HCT116 (cell line): Measurements from ENCODE around the gene HAUS1. TPM values are rescaled to one million over a fixed set of nuclear protein-coding genes. Genes with fewer than 3 reads are reported as not detected.

Experiments
- ATAC-seq: fragments of 200-7000 bp; cut with Tn5 transposase; 2 replicates; pipeline ENCODE4 v1.9.1; 2020; ENCODE audit warnings: mild to moderate bottlenecking, moderate library complexity
- BruUV-seq: library from RNA; stranded (reverse); fragments of 400-500 nt; replicated peaks from 2 replicates; lab custom pipeline; 2021; lab: Mats Ljungman, UMichigan
- CTCF ChIA-PET: fragments of 300-600 bp; sonication (Branson Sonifier 250); formaldehyde crosslinking; loops from one replicate; lab custom pipeline; 2021; ENCODE audit warnings: antibody characterized with exemption; lab: Charles Lee
- POLR2A ChIA-PET: fragments of 300-600, 350-600 bp; sonication (Branson Sonifier 250); formaldehyde crosslinking; loops from one replicate; lab custom pipeline; 2021; ENCODE audit warnings: antibody characterized with exemption; lab: Charles Lee
- RAD21 ChIA-PET, 2 experiments: fragments of 300-600 bp; sonication (Branson Sonifier 250); formaldehyde crosslinking; loops; one replicate each; lab custom pipeline; 2023; ENCODE audit warnings: low total read pairs in 2 of 2; ENCODE audit not compliant: uncharacterized antibody in 2 of 2, unreplicated experiment in 2 of 2, low non-redundant PET in 1 of 2; lab: Charles Lee
- DNase-seq: peaks from one replicate; pipeline ENCODE4 v3.0.0-alpha.2; 2010; ENCODE audit warnings: low read depth, low spot score
- H2AFZ ChIP-seq: fragments of 200-600 bp; shearing (Covaris generic), sonication (generic); 2 replicates; pipeline ENCODE4 v1.6.1; 2017; ENCODE audit warnings: low read depth, mixed run types, mixed read lengths, antibody characterized with exemption, low read length; ENCODE audit not compliant: poor library complexity, severe bottlenecking
- H3K27ac ChIP-seq: 2 replicates; pipeline ENCODE4 v1.5.1; 2012; ENCODE audit warnings: low read depth, low read length
- H3K27me3 ChIP-seq: fragments of 200-600 bp; sonication (generic); 2 replicates; pipeline ENCODE4 v1.6.1; 2016; ENCODE audit warnings: mixed run types, low read length, mixed read lengths; ENCODE audit not compliant: insufficient read depth
- H3K36me3 ChIP-seq, 2 experiments: fragments of 200-500 bp in 1 of 2; fragments of 200-600 bp in 1 of 2; sonication (Bioruptor generic) in 1 of 2; sonication (generic) in 1 of 2; 2 replicates each; pipeline versions ENCODE4 v1.5.1 to v1.6.1; 2014 to 2016; ENCODE audit warnings: low read length in 2 of 2, inconsistent platforms in 1 of 2, mixed read lengths in 1 of 2, mixed run types in 1 of 2; ENCODE audit not compliant: insufficient read depth in 2 of 2, control insufficient read depth in 1 of 2
- H3K4me1 ChIP-seq, 2 experiments: fragments of 200-600 bp in 1 of 2; sonication (generic) in 1 of 2; 2 replicates each; pipeline versions ENCODE4 v1.5.1 to v1.6.1; 2012 to 2017; ENCODE audit warnings: low read length in 2 of 2, inconsistent platforms in 1 of 2, mild to moderate bottlenecking in 1 of 2, mixed read lengths in 1 of 2, mixed run types in 1 of 2, moderate library complexity in 1 of 2; ENCODE audit not compliant: insufficient read depth in 2 of 2, control insufficient read depth in 1 of 2
- H3K4me2 ChIP-seq: fragments of 200-600 bp; sonication (generic); 2 replicates; pipeline ENCODE4 v1.6.1; 2017; ENCODE audit warnings: mixed run types, low read length, mixed read lengths
- H3K4me3 ChIP-seq, 2 experiments: fragments of 200-600 bp in 1 of 2; sonication (generic) in 1 of 2; replicated peaks in 1 of 2; 2 replicates each; pipeline ENCODE4 v1.5.1; 2011 to 2016; ENCODE audit warnings: low read length in 2 of 2, control low read depth in 1 of 2, low read depth in 1 of 2, mild to moderate bottlenecking in 1 of 2, mixed read lengths in 1 of 2, mixed run types in 1 of 2
- H3K79me2 ChIP-seq: fragments of 200-600 bp; sonication (generic); 2 replicates; pipeline ENCODE4 v1.6.1; 2017; ENCODE audit warnings: mild to moderate bottlenecking, mixed run types, low read length, moderate library complexity, mixed read lengths; ENCODE audit not compliant: insufficient read depth
- H3K9ac ChIP-seq: fragments of 200-600 bp; sonication (generic); 2 replicates; pipeline ENCODE4 v1.6.1; 2016; ENCODE audit warnings: low read length, mixed read lengths
- H3K9me2 ChIP-seq: fragments of 200-600 bp; sonication (generic), shearing (Covaris generic); 2 replicates; pipeline ENCODE4 v1.6.1; 2017; ENCODE audit warnings: mixed run types, mild to moderate bottlenecking, moderate library complexity; ENCODE audit not compliant: insufficient read depth
- H3K9me3 ChIP-seq, 2 experiments: fragments of 200-500 bp in 1 of 2; fragments of 200-600 bp in 1 of 2; sonication (Bioruptor generic) in 1 of 2; sonication (generic) in 1 of 2; 2 replicates each; pipeline ENCODE4 v1.6.1; 2014 to 2017; ENCODE audit warnings: low read length in 2 of 2, mixed read lengths in 2 of 2, inconsistent platforms in 1 of 2, low read depth in 1 of 2, mild to moderate bottlenecking in 1 of 2, mixed run types in 1 of 2, moderate library complexity in 1 of 2; ENCODE audit not compliant: control insufficient read depth in 1 of 2, insufficient read depth in 1 of 2
- H4K20me1 ChIP-seq: fragments of 200-600 bp; sonication (generic), shearing (Covaris generic); 2 replicates; pipeline ENCODE4 v1.6.1; 2017; ENCODE audit warnings: mixed run types, mild to moderate bottlenecking, moderate library complexity; ENCODE audit not compliant: insufficient read depth
- CEBPB ChIP-seq: IDR thresholded peaks from 2 replicates; pipeline ENCODE4 v1.6.1; 2012; ENCODE audit warnings: low read depth
- EGR1 ChIP-seq: IDR thresholded peaks from 2 replicates; pipeline ENCODE4 v1.6.1; 2012; ENCODE audit warnings: low read depth
- EZH2 ChIP-seq: fragments of 200-600 bp; sonication (generic); IDR thresholded peaks from 2 replicates; pipeline ENCODE4 v1.6.1; 2017; ENCODE audit warnings: antibody characterized with exemption, mixed run types
- EZH2phosphoT487 ChIP-seq: fragments of 200-600 bp; IDR thresholded peaks from 2 replicates; pipeline ENCODE4 v1.6.1; 2018; ENCODE audit warnings: antibody characterized with exemption, borderline replicate concordance
- FOSL1 ChIP-seq: IDR thresholded peaks from 2 replicates; pipeline ENCODE4 v1.6.1; 2012; ENCODE audit warnings: low read depth
- POLR2A ChIP-seq: IDR thresholded peaks from 2 replicates; pipeline ENCODE4 v1.7.0; 2011; ENCODE audit warnings: borderline replicate concordance; ENCODE audit not compliant: insufficient read depth, insufficient read length; ENCODE audit errors: extremely low read depth
- SIN3A ChIP-seq: IDR thresholded peaks from 2 replicates; pipeline ENCODE4 v1.6.1; 2012; ENCODE audit warnings: low read depth
- SP1 ChIP-seq: IDR thresholded peaks from 2 replicates; pipeline ENCODE4 v1.6.1; 2012; ENCODE audit warnings: low read depth
- YY1 ChIP-seq: IDR thresholded peaks from 2 replicates; pipeline ENCODE4 v1.6.1; 2011; ENCODE audit warnings: low read length, low read depth, moderate library complexity, mild to moderate bottlenecking; ENCODE audit not compliant: insufficient replicate concordance; ENCODE audit errors: extremely low read depth
- ZFX ChIP-seq: fragments of 450-650 bp; IDR thresholded peaks from 2 replicates; pipeline ENCODE4 v1.6.1; 2017
- ZNF274 ChIP-seq: fragments of 200-500 bp; sonication (Bioruptor generic); IDR thresholded peaks from 2 replicates; pipeline ENCODE4 v1.6.1; 2014; ENCODE audit warnings: mild to moderate bottlenecking, low read depth, low read length, inconsistent platforms
- intact Hi-C: fragments of 100-400 bp; cut with micrococcal nuclease; formaldehyde crosslinking; loops from 2 replicates; pipeline ENCODE4 v1.10.0; 2022
- total RNA-seq: library from RNA; stranded (reverse); gene quantifications from one replicate; pipeline ENCODE4 v1.2.1, GENCODE V29; 2021; ENCODE audit not compliant: unreplicated experiment
- TF ChIP-seq, protein P1 (sequence below): IDR thresholded peaks from 2 replicates; pipeline ENCODE4 v1.6.1; 2012
- TF ChIP-seq, protein P2 (sequence below): IDR thresholded peaks from 2 replicates; pipeline ENCODE4 v1.6.1; 2012; ENCODE audit warnings: low read depth

Gene HAUS1
- total RNA-seq, 1 experiment from 2014 or later, result 46.2 TPM

DNA sequence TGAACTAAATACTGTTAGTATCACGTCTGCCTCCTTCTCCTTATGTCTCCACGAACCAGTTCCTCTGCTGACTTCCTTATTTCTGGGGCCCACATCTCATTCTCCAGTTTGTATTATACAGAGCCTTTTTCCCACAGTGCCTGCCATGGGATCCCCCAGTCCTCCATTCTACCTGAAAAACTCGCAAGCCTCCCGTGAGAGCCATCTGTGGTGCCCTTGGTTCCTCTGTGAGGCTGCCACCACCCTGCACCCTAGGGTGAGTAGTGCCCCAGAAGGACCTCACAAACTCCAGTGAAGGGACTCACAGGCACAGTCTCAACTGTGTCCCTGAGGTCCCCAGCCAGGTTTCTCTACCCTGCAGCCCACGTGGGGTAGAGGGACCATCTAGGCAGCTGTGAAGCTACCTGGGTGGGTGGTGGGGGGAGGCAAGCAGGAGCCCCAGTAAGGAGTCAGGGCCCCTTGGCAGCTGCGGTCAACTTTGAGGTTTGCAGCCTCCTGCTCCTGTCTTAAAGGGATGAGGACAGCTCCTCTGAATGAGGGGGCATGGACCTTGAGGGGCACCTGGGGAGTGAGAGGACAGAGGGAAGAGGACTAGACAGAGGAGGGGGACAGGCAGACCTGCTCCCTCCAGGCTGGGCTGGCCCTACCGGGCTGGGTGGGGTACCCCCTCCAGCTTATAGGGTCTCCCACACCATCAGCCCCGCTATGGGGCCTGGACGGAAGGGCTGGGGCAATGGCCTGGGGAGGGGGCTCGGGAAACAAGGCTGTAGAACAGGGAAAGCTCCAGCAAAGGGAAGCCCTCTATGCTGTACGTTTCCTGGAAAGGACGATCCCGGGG lies 33.2 kb upstream of the HAUS1 start:
- no peak overlapping the region for H2AFZ ChIP-seq
- no peaks in the 10 kb centered on the region for H3K27me3 ChIP-seq
- ChIA-PET CTCF (no interaction called here), POLR2A (interaction anchor here (1.1 kb wide), 1 partner anchor 9 kb away, joined by 3 read pairs; no protein-coding TSS in a partner anchor), RAD21 (no interaction called here)
- H3K4me2 ChIP-seq, result peak overlapping the region; percentile 82
- no peaks in the 10 kb centered on the region for H3K36me3 ChIP-seq
- no peaks in the 10 kb centered on the region for H3K9me2 ChIP-seq
- peak overlapping the region; percentile 61; the same call in 1 of the 2 replicates for H3K27ac ChIP-seq
- no TSS peak for BruUV-seq
- ATAC-seq (peak; percentile 1; the same call in 1 of the 2 replicates), DNase-seq (no peak)
- no peaks in the 10 kb centered on the region for H3K9me3 ChIP-seq
- H3K9ac ChIP-seq, result peak overlapping the region; percentile 76
- no peaks in the 10 kb centered on the region for H4K20me1 ChIP-seq
- H3K4me1 ChIP-seq, result peaks cover 18 to 47% of the 10 kb centered on the region in 2 experiments
- intact Hi-C loops, result loop anchor here (5.0 kb wide), 1 partner anchor 144 kb away; no protein-coding TSS in a partner anchor
- TF ChIP-seq SP1, result no peak
- TF ChIP-seq, all 23 proteins: peak for 0
- peaks cover 19% of the 10 kb centered on the region; the same call in 1 of the 2 replicates for H3K79me2 ChIP-seq
- peak overlapping the region; percentile 74 to 78 for H3K4me3 ChIP-seq

DNA sequence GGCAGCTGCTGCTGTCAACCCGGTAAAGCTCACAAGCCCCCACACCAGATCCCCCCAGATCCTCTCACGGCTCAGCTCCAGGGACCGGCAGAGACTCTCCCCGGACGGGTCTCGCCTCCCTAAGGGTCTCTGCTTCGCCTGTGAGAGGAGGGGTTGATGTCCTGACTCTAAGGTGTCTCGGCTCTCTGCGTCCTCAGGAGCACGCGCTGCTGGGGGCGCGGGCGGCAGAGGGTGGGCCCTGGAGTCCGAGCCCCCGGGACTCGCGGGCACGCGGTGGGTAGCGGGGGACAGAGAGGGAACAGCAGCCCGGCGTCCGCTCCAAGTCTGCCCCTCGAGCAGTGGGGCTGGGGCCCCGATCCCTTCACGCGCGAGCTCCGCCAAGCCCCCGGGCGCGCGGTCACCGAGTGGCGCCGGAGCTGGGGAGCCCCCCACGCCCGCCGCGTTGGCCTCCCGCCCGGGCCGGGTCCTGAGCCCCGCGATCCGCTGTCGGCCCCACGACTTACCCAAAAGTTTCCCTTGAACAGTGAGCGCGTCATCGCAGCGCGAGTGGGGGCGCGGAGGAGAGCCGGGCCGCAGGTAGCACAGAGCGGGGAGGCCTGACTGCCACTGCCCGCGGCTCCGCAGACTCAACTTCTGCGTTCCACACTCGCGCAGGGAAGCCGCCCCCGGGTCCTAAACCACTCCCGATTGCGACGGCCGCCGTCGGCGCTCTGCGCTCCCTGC lies 32.4 kb upstream of the HAUS1 start, which contains the start of gene PSTPIP2:
Gene PSTPIP2 (minus strand): TSS at position 608 of the 723 bp plus-strand sequence. CDS start 72 bp downstream, at position 536.
- peaks cover 19% of the 10 kb centered on the region; the same call in 1 of the 2 replicates for H3K79me2 ChIP-seq
- peak within 1 kb of the TSS; percentile 74 to 78 for H3K4me3 ChIP-seq
- ATAC-seq (peak; percentile 85), DNase-seq (peak; percentile 22)
- no peaks in the 10 kb centered on the region for H3K9me3 ChIP-seq
- H3K27ac ChIP-seq, result peak within 1 kb of the TSS; percentile 61; the same call in 1 of the 2 replicates
- no TSS peak for BruUV-seq
- no peaks in the 10 kb centered on the region for H3K36me3 ChIP-seq
- H3K4me1 ChIP-seq, result peaks cover 18 to 47% of the 10 kb centered on the region in 2 experiments
- no peaks in the 10 kb centered on the region for H3K9me2 ChIP-seq
- H4K20me1 ChIP-seq, result no peaks in the 10 kb centered on the region
- peak within 1 kb of the TSS; percentile 76 for H3K9ac ChIP-seq
- H3K27me3 ChIP-seq, result no peaks in the 10 kb centered on the region
- CTCF ChIA-PET, result no interaction called here
- RAD21 ChIA-PET, result no interaction called here
- POLR2A ChIA-PET, result interaction anchor here (1.1 kb wide), 1 partner anchor 10 kb away, joined by 3 read pairs; no protein-coding TSS in a partner anchor
- intact Hi-C loops, result loop anchor here (2.0 to 5.0 kb wide), 2 partner anchors 97 to 145 kb away; no protein-coding TSS in a partner anchor
- H3K4me2 ChIP-seq, result peak within 1 kb of the TSS; percentile 82
- peak within 1 kb of the TSS; percentile 69 for H2AFZ ChIP-seq
- TF ChIP-seq SIN3A, result peak; percentile 46; the same call in 1 of the 2 replicates
- no peak for TF ChIP-seq POLR2A
- peak; percentile 83 for TF ChIP-seq ZFX
- TF ChIP-seq YY1, result no peak
- TF ChIP-seq EZH2, result no peak
- no peak for TF ChIP-seq ZNF274
- TF ChIP-seq, protein P1, sequence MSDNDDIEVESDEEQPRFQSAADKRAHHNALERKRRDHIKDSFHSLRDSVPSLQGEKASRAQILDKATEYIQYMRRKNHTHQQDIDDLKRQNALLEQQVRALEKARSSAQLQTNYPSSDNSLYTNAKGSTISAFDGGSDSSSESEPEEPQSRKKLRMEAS, result no peak; the same call in 1 of the 2 replicates
- TF ChIP-seq SP1, result peak; percentile 34; the same call in 1 of the 2 replicates
- TF ChIP-seq EZH2phosphoT487, result no peak
- peak; percentile 64 for TF ChIP-seq FOSL1
- TF ChIP-seq, protein P2, sequence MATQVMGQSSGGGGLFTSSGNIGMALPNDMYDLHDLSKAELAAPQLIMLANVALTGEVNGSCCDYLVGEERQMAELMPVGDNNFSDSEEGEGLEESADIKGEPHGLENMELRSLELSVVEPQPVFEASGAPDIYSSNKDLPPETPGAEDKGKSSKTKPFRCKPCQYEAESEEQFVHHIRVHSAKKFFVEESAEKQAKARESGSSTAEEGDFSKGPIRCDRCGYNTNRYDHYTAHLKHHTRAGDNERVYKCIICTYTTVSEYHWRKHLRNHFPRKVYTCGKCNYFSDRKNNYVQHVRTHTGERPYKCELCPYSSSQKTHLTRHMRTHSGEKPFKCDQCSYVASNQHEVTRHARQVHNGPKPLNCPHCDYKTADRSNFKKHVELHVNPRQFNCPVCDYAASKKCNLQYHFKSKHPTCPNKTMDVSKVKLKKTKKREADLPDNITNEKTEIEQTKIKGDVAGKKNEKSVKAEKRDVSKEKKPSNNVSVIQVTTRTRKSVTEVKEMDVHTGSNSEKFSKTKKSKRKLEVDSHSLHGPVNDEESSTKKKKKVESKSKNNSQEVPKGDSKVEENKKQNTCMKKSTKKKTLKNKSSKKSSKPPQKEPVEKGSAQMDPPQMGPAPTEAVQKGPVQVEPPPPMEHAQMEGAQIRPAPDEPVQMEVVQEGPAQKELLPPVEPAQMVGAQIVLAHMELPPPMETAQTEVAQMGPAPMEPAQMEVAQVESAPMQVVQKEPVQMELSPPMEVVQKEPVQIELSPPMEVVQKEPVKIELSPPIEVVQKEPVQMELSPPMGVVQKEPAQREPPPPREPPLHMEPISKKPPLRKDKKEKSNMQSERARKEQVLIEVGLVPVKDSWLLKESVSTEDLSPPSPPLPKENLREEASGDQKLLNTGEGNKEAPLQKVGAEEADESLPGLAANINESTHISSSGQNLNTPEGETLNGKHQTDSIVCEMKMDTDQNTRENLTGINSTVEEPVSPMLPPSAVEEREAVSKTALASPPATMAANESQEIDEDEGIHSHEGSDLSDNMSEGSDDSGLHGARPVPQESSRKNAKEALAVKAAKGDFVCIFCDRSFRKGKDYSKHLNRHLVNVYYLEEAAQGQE, result no peak
- no peak for TF ChIP-seq EGR1
- TF ChIP-seq CEBPB, result no peak
